GM21381 (cell line): ENCODE measurements around the gene MAP3K3.
"Not testable (repeated sequence)": the region's sequence is repeated elsewhere in the genome, so short reads cannot be mapped to it uniquely, and the experiment has no call there.

ENCODE experiments used
- ATAC-seq: cut with Tn5 transposase; IDR thresholded peaks from one replicate; pipeline ENCODE4 v1.9.1; 2021; ENCODE audit warnings: mild to moderate bottlenecking, moderate library complexity; ENCODE audit not compliant: unreplicated experiment

MAP3K3 gene

GRCh38 chr17:63703556-63704258 lies 81.5 kb downstream of the MAP3K3 start:
- ATAC-seq: no peak

GRCh38 chr17:63704259-63704576 lies 82.0 kb downstream of the MAP3K3 start:
- ATAC-seq: no peak

- no peak for ATAC-seq
These were observed 82.6 kb downstream of the MAP3K3 start for GRCh38 chr17:63704836-63705235.

GRCh38 chr17:63705657-63706056 lies 83.4 kb downstream of the MAP3K3 start:
- ATAC-seq: no peak

- ATAC-seq: no peak
These were observed 84.3 kb downstream of the MAP3K3 start for GRCh38 chr17:63706336-63707082.

- no peak for ATAC-seq
These were observed 84.9 kb downstream of the MAP3K3 start for GRCh38 chr17:63707151-63707550.

GRCh38 chr17:63709110-63709509 lies 86.9 kb downstream of the MAP3K3 start:
- ATAC-seq: no peak

GRCh38 chr17:63714550-63715277 lies 92.5 kb downstream of the MAP3K3 start:
- no peak for ATAC-seq

GRCh38 chr17:63716426-63716825 lies 94.2 kb downstream of the MAP3K3 start:
- no peak for ATAC-seq

- ATAC-seq: no peak
These were observed 96.8 kb downstream of the MAP3K3 start for GRCh38 chr17:63718988-63719387.

GRCh38 chr17:63720194-63720593 lies 98.0 kb downstream of the MAP3K3 start:
- ATAC-seq: not testable (repeated sequence)

- no peak for ATAC-seq
These were observed 100.2 kb downstream of the MAP3K3 start for GRCh38 chr17:63722403-63722802.

- ATAC-seq: no peak
These were observed 113.5 kb downstream of the MAP3K3 start for GRCh38 chr17:63735691-63736090.

- no peak for ATAC-seq
These were observed 118.4 kb downstream of the MAP3K3 start for GRCh38 chr17:63740464-63741142.

GRCh38 chr17:63741143-63741407 lies 118.9 kb downstream of the MAP3K3 start:
- ATAC-seq: no peak

- peak; percentile 86 for ATAC-seq
These were observed 119.4 kb downstream of the MAP3K3 start, which contains the start of gene STRADA for GRCh38 chr17:63741408-63742173. Gene STRADA, minus strand, starts transcription at chr17:63741799. Its CDS starts 13,430 bp downstream, at chr17:63728369.
